ENCODE results near the gene PDLIM4.

PDLIM4 gene

GRCh38 chr5:132254321-132254977 is 3.0 kb upstream of the PDLIM4 start:
- no peak for DNase-seq

- no peak for DNase-seq
Measured at GRCh38 chr5:132256086-132256782, 1.3 kb upstream of the PDLIM4 start.

GRCh38 chr5:132256783-132257130 is 739 bp upstream of the PDLIM4 start:
- no peak for DNase-seq

- DNase-seq, result no peak
Measured at GRCh38 chr5:132258102-132259068, 889 bp downstream of the PDLIM4 start.

- DNase-seq, result no peak
Measured at GRCh38 chr5:132259069-132259851, 1.8 kb downstream of the PDLIM4 start.

- DNase-seq, result no peak
Measured at GRCh38 chr5:132260051-132260450, 2.6 kb downstream of the PDLIM4 start.

GRCh38 chr5:132260714-132261551 is 3.4 kb downstream of the PDLIM4 start:
- no peak for DNase-seq

- DNase-seq, result no peak
Measured at GRCh38 chr5:132261881-132262845, 4.7 kb downstream of the PDLIM4 start.

GRCh38 chr5:132262882-132263547 is 5.5 kb downstream of the PDLIM4 start:
- DNase-seq, result no peak

GRCh38 chr5:132263548-132264261 is 6.2 kb downstream of the PDLIM4 start:
- no peak for DNase-seq

- no peak for DNase-seq
Measured at GRCh38 chr5:132264546-132265335, 7.2 kb downstream of the PDLIM4 start.

GRCh38 chr5:132265336-132266030 is 8.0 kb downstream of the PDLIM4 start:
- no peak for DNase-seq

GRCh38 chr5:132266031-132266835 is 8.7 kb downstream of the PDLIM4 start:
- no peak for DNase-seq

- no peak for DNase-seq
Measured at GRCh38 chr5:132266836-132267160, 9.3 kb downstream of the PDLIM4 start.

- DNase-seq, result no peak
Measured at GRCh38 chr5:132267166-132267739, 9.8 kb downstream of the PDLIM4 start.

GRCh38 chr5:132267931-132268768 is 10.7 kb downstream of the PDLIM4 start:
- DNase-seq, result no peak

Data from NCI-H1092 (cell line).